Gastroesophageal sphincter (tissue), 2 donors: ENCODE measurements around the gene GPLD1.

Source experiments
- POLR2A ChIP-seq, 2 donors: fragments of 450-650 bp; IDR thresholded peaks; one replicate each; pipeline ENCODE4 v1.6.1; 2017; ENCODE audit warnings: antibody characterized with exemption in 2 of 2, mild to moderate bottlenecking in 2 of 2, moderate library complexity in 1 of 2
- POLR2AphosphoS5 ChIP-seq: sonication (generic); formaldehyde crosslinking; IDR thresholded peaks from one replicate; pipeline ENCODE4 v1.6.1; 2017; ENCODE audit warnings: antibody characterized with exemption

- no peak for TF ChIP-seq POLR2AphosphoS5
- no peak for TF ChIP-seq POLR2A (IDR thresholded peaks at IDR 0.05)
Observed at GRCh38 chr6:24535210-24535609, 45.8 kb upstream of the GPLD1 start.
